A549 (cell line): ENCODE results near the gene LRRC3. TPM values are rescaled to one million over a fixed set of nuclear protein-coding genes. Genes with fewer than 3 reads are reported as not detected.

Source experiments
- ATAC-seq, 2 experiments: fragments of 200-7000 bp in 1 of 2; fragments of >200 bp in 1 of 2; cut with Nextera tagmentation in 1 of 2; cut with Tn5 transposase in 1 of 2; 3 replicates each; pipeline versions ENCODE4 v1.8.0 to v1.9.1; 2018 to 2020; ENCODE audit warnings: mild to moderate bottlenecking in 1 of 2, moderate library complexity in 1 of 2
- CTCF ChIA-PET: fragments of 300-600 bp; sonication (Branson Sonifier 250); formaldehyde crosslinking; extraction: SDS; loops from one replicate; lab custom pipeline; 2021; ENCODE audit warnings: antibody characterized with exemption, inconsistent platforms; lab: Yijun Ruan, JAX
- POLR2A ChIA-PET: fragments of 350-600 bp; formaldehyde crosslinking; extraction: SDS; loops from one replicate; lab custom pipeline; 2021; ENCODE audit warnings: antibody characterized with exemption, inconsistent platforms; lab: Yijun Ruan, JAX
- DNase-seq, 2 experiments: peaks; one replicate each; pipeline versions ENCODE4 v3.0.0 to v3.0.0-alpha.2; 2011 to 2016; ENCODE audit warnings: low read depth in 1 of 2, low spot score in 1 of 2
- FAIRE-seq: peaks from 2 replicates; lab custom pipeline; 2011; peaks lifted over from hg19 to GRCh38; lab: Jason Lieb, UNC
- H3K27ac ChIP-seq, 2 experiments: fragments of >200 bp; sonication (Bioruptor Twin); formaldehyde crosslinking; 3 replicates each; pipeline ENCODE4 v1.5.1; 2016 to 2017
- H3K4me1 ChIP-seq: fragments of >200 bp; sonication (Bioruptor Twin); formaldehyde crosslinking; 3 replicates; pipeline ENCODE4 v1.6.1; 2016
- H3K4me2 ChIP-seq: fragments of >200 bp; sonication (Bioruptor Twin); formaldehyde crosslinking; 3 replicates; pipeline ENCODE4 v1.6.1; 2016
- H3K4me3 ChIP-seq: fragments of >200 bp; sonication (Bioruptor Twin); formaldehyde crosslinking; 3 replicates; pipeline ENCODE4 v1.5.1; 2016
- H3K9me3 ChIP-seq: fragments of >200 bp; sonication (Bioruptor Twin); formaldehyde crosslinking; 3 replicates; pipeline ENCODE4 v1.6.1; 2016
- BCL3 ChIP-seq: fragments of >200 bp; sonication (Bioruptor Twin); formaldehyde crosslinking; IDR thresholded peaks from 3 replicates; pipeline ENCODE4 v1.6.1; 2016
- CBX2 ChIP-seq: fragments of 200-600 bp; sonication (generic); IDR thresholded peaks from 2 replicates; pipeline ENCODE4 v1.6.1; 2016; ENCODE audit warnings: low read depth, mild to moderate bottlenecking, borderline replicate concordance
- CBX8 ChIP-seq: fragments of 200-600 bp; sonication (generic); IDR thresholded peaks from 2 replicates; pipeline ENCODE4 v1.6.1; 2016
- CHD4 ChIP-seq: fragments of 200-600 bp; sonication (generic); IDR thresholded peaks from 2 replicates; pipeline ENCODE4 v1.6.1; 2016; ENCODE audit warnings: antibody characterized with exemption, mild to moderate bottlenecking, borderline replicate concordance
- E2F6 ChIP-seq: IDR thresholded peaks from 2 replicates; pipeline ENCODE4 v1.6.1; 2012; ENCODE audit warnings: low read depth, borderline replicate concordance
- EHF ChIP-seq: fragments of 250-450 bp; sonication (Bioruptor Pico); IDR thresholded peaks from 2 replicates; pipeline ENCODE4 v1.5.0; 2020; ENCODE audit warnings: mild to moderate bottlenecking
- EP300 ChIP-seq, 2 experiments: fragments of >200 bp; sonication (Bioruptor Twin); formaldehyde crosslinking; IDR thresholded peaks; 2 replicates in 1 of 2; 3 replicates in 1 of 2; pipeline ENCODE4 v1.6.1; 2016 to 2017
- FOSL2 ChIP-seq, 2 experiments: fragments of 450-650 bp in 1 of 2; fragments of >200 bp in 1 of 2; sonication (Bioruptor Twin) in 1 of 2; formaldehyde crosslinking; IDR thresholded peaks; 2 replicates each; pipeline versions ENCODE4 v1.5.0 to v1.6.1; 2016 to 2020; ENCODE audit warnings: mild to moderate bottlenecking in 1 of 2, moderate library complexity in 1 of 2
- GATA3 ChIP-seq: IDR thresholded peaks from 2 replicates; pipeline ENCODE4 v1.6.1; 2012; ENCODE audit warnings: borderline replicate concordance
- HES2 ChIP-seq: fragments of >200 bp; sonication (Bioruptor Twin); formaldehyde crosslinking; IDR thresholded peaks from 2 replicates; pipeline ENCODE4 v1.6.1; 2016
- HEYL ChIP-seq: fragments of 250-450 bp; sonication (Bioruptor Pico); IDR thresholded peaks from 2 replicates; pipeline ENCODE4 v1.8.0; 2021; ENCODE audit warnings: mild to moderate bottlenecking, moderate library complexity
- JUNB ChIP-seq: fragments of >200 bp; sonication (Bioruptor Twin); formaldehyde crosslinking; IDR thresholded peaks from 2 replicates; pipeline ENCODE4 v1.6.1; 2016
- KDM1A ChIP-seq: fragments of 200-600 bp; sonication (generic); IDR thresholded peaks from 2 replicates; pipeline ENCODE4 v1.6.1; 2016; ENCODE audit warnings: low read depth, mild to moderate bottlenecking
- KDM5A ChIP-seq: fragments of 200-600 bp; sonication (generic); IDR thresholded peaks from 2 replicates; pipeline ENCODE4 v1.6.1; 2016; ENCODE audit warnings: antibody characterized with exemption, mild to moderate bottlenecking
- MAZ ChIP-seq: fragments of 150-350 bp; IDR thresholded peaks from 2 replicates; pipeline ENCODE4 v1.6.1; 2014; ENCODE audit warnings: antibody characterized with exemption, low read depth, low read length, borderline replicate concordance
- NR3C1 ChIP-seq: fragments of >200 bp; sonication (Bioruptor Twin); formaldehyde crosslinking; IDR thresholded peaks from 3 replicates; pipeline ENCODE4 v1.6.1; 2017
- POLR2AphosphoS2 ChIP-seq: conservative IDR thresholded peaks from 2 replicates; pipeline ENCODE4 v1.6.1; 2012; ENCODE audit warnings: low read length, improper control_type of control experiment, inconsistent platforms
- RARB ChIP-seq: fragments of 250-450 bp; sonication (Bioruptor Pico); IDR thresholded peaks from 2 replicates; pipeline ENCODE4 v1.8.0; 2021; ENCODE audit warnings: mild to moderate bottlenecking, moderate library complexity
- RCOR1 ChIP-seq: fragments of 150-350 bp; IDR thresholded peaks from 2 replicates; pipeline ENCODE4 v1.6.1; 2014; ENCODE audit warnings: antibody characterized with exemption, low read length, low read depth
- RFX5 ChIP-seq: fragments of 450-650 bp; IDR thresholded peaks from 2 replicates; pipeline ENCODE4 v1.7.1; 2014; ENCODE audit warnings: antibody characterized with exemption, mild to moderate bottlenecking, moderate library complexity
- TP53 ChIP-seq: fragments of 250-450 bp; sonication (Bioruptor Pico); IDR thresholded peaks from 2 replicates; pipeline ENCODE4 v1.5.0; 2021; ENCODE audit warnings: mild to moderate bottlenecking, moderate library complexity
- ZC3H11A ChIP-seq: fragments of 450-650 bp; IDR thresholded peaks from 2 replicates; pipeline ENCODE4 v1.6.1; 2014; ENCODE audit warnings: antibody characterized with exemption, mild to moderate bottlenecking
- ZFP36 ChIP-seq: fragments of 450-650 bp; IDR thresholded peaks from 2 replicates; pipeline ENCODE4 v1.6.1; 2014; ENCODE audit warnings: borderline replicate concordance; ENCODE audit not compliant: partially characterized antibody
- WGBS: methylation state at CpG from one replicate; pipeline ENCODE4 v1.1.6; 2017; ENCODE audit errors: missing lambda C conversion rate; 5-methylcytosine and 5-hydroxymethylcytosine counted together
- polyA plus RNA-seq, 4 experiments: library from polyadenylated mRNA; depleted of rRNA in 3 of 4; stranded (reverse); fragments of >200 nt; fragmentation: RNase III in 1 of 4; extraction: RNeasy Plus Mini Kit Qiagen cat#74134 plus additional on column Dnase treatment in 1 of 4; gene quantifications; 2 replicates in 3 of 4; 3 replicates in 1 of 4; pipeline ENCODE4 v1.2.3, GENCODE V29; 2011 to 2017

The LRRC3 gene
- polyA plus RNA-seq, 2 of the 4 experiments (the other 2 are of a cell fraction), result 0.59 to 1.1 TPM

- no peak overlapping the region for H3K4me3 ChIP-seq
These were observed 48.6 kb downstream of the LRRC3 start for GRCh38 chr21:44503901-44504399.

GRCh38 chr21:44505673-44506278, 50.5 kb downstream of the LRRC3 start:
- Histone ChIP-seq H3K27ac (no peak overlapping the region), H3K4me1 (no peaks in the 10 kb centered on the region), H3K9me3 (no peaks in the 10 kb centered on the region), H3K4me2 (no peak overlapping the region), H3K4me3 (no peak overlapping the region)
- no peak for TF ChIP-seq BCL3
- TF ChIP-seq POLR2AphosphoS2, result no peak
- TF ChIP-seq JUNB, result no peak
- no peak for TF ChIP-seq KDM1A
- TF ChIP-seq RARB (CRISPR knock-in tag), result no peak
- no peak for TF ChIP-seq FOSL2 (IDR thresholded peaks at IDR 0.05)
- TF ChIP-seq FOSL2 (CRISPR knock-in tag; IDR thresholded peaks at IDR 0.05), result no peak
- TF ChIP-seq EP300 (IDR thresholded peaks at IDR 0.05), result no peak
- no peak for TF ChIP-seq MAZ
- TF ChIP-seq HES2, result no peak
- DNase-seq, result no peak
- ATAC-seq, result no peak
- POLR2A ChIA-PET, result no interaction called here
- FAIRE-seq, result no peak
- WGBS, result 74% methylated on average over 16 of the region's 16 CpGs
- CTCF ChIA-PET, result interaction anchor here (0.7 kb wide), 1 partner anchor 9 kb away, joined by 3 read pairs; no protein-coding TSS in a partner anchor

More at GRCh38 chr21:44503901-44504399, 48.6 kb downstream of the LRRC3 start:
- ATAC-seq, result no peak
- no peak overlapping the region for H3K4me2 ChIP-seq
- no peaks in the 10 kb centered on the region for H3K4me1 ChIP-seq
- no peaks in the 10 kb centered on the region for H3K9me3 ChIP-seq
- TF ChIP-seq E2F6, result no peak
- TF ChIP-seq KDM5A, result no peak
- TF ChIP-seq ZFP36, result no peak
- no peak for TF ChIP-seq NR3C1
- no peak for TF ChIP-seq TP53 (CRISPR knock-in tag)
- TF ChIP-seq CBX8, result no peak
- TF ChIP-seq BCL3, result no peak
- TF ChIP-seq EHF (CRISPR knock-in tag), result no peak
- TF ChIP-seq JUNB, result no peak
- no peak for TF ChIP-seq RCOR1
- TF ChIP-seq ZC3H11A, result no peak
- TF ChIP-seq HEYL (CRISPR knock-in tag), result no peak
- TF ChIP-seq GATA3, result no peak
- no peak for TF ChIP-seq CBX2
- no peak for TF ChIP-seq RFX5
- TF ChIP-seq KDM1A, result no peak
- no peak for TF ChIP-seq CHD4
- DNase-seq, result no peak
- no peak for FAIRE-seq
- no peak overlapping the region for H3K27ac ChIP-seq
- POLR2A ChIA-PET, result no interaction called here
- 80% methylated on average over 10 of the region's 20 CpGs for WGBS
- CTCF ChIA-PET, result interaction anchor here (1.2 kb wide), 2 partner anchors 14 to 289 kb away, joined by 3 read pairs; no protein-coding TSS in a partner anchor
